RKO (cell line): ENCODE measurements around the gene RABL6.
"Not testable (repeated sequence)": the region's sequence is repeated elsewhere in the genome, so short reads cannot be mapped to it uniquely, and the experiment has no call there.

Experiments
- DNase-seq: peaks from one replicate; pipeline ENCODE4 v3.0.0-alpha.2; 2016; ENCODE audit warnings: low spot score

RABL6 gene

GRCh38 chr9:136835162-136835931 is 27.6 kb downstream of the RABL6 start:
- DNase-seq, result no peak

- DNase-seq, result no peak
Measured at GRCh38 chr9:136835932-136836904, 28.5 kb downstream of the RABL6 start.

DNA sequence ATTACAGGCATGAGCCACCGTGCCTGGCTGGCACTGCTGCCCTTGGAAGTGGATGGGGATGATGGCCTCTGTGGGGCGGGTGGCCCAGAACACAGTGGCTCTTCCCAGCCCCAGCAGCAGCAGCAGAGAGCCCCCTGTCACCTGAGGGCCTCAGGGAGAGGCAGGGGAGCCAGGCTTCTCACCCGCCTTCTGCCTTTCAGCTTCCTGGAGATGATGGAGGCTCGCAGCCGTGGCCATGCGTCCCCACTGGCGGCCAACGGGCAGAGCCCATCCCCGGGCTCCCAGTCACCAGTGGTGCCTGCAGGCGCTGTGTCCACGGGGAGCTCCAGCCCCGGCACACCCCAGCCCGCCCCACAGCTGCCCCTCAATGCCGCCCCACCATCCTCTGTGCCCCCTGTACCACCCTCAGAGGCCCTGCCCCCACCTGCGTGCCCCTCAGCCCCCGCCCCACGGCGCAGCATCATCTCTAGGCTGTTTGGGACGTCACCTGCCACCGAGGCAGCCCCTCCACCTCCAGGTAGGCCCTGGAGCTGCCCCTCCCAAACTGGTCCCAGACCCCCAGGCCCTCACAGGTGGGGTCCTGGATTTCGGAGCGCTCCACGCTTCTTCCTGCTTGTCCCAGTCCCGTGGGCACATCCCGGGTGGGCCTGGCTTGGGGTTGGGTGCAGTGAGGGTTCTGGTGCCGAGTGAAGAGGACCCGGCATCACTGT is 29.6 kb downstream of the RABL6 start:
- no peak for DNase-seq

- not testable (repeated sequence) for DNase-seq
Measured at GRCh38 chr9:136837856-136838277, 30.1 kb downstream of the RABL6 start.

GRCh38 chr9:136838314-136839228 is 30.8 kb downstream of the RABL6 start:
- DNase-seq, result no peak

DNA sequence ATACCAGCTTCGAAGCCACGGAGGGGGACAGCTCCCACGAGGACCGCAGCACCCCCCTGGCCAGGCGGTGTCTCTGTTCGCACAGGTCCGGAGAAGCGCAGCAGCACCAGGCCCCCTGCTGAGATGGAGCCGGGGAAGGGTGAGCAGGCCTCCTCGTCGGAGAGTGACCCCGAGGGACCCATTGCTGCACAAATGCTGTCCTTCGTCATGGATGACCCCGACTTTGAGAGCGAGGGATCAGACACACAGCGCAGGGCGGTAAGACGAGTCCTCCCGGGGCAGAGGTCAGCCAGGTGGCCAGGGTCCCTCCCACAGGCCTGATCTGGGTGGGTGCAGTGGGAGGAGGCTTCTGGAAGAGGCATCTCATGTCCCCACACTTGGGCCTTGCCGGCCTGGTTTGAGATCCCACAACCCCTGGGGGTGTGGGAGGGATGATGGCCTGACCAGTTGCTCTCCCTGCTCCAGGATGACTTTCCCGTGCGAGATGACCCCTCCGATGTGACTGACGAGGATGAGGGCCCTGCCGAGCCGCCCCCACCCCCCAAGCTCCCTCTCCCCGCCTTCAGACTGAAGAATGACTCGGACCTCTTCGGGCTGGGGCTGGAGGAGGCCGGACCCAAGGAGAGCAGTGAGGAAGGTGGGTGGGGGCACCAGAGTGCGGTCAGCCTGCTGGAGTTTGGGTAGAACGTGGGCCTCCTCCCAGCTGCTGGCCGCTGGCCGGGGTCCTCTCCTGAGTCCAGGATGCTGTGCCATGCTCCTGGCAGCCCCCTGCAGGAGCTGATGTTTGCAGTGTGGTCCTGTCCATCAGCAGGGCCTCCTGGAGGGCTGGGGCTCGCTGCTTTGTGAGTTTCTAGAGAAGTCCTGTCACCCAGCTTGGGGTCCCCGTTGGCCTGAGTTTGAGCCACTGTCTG is 31.7 kb downstream of the RABL6 start:
- DNase-seq, result no peak

GRCh38 chr9:136840140-136840876 is 32.6 kb downstream of the RABL6 start:
- no peak for DNase-seq

DNA sequence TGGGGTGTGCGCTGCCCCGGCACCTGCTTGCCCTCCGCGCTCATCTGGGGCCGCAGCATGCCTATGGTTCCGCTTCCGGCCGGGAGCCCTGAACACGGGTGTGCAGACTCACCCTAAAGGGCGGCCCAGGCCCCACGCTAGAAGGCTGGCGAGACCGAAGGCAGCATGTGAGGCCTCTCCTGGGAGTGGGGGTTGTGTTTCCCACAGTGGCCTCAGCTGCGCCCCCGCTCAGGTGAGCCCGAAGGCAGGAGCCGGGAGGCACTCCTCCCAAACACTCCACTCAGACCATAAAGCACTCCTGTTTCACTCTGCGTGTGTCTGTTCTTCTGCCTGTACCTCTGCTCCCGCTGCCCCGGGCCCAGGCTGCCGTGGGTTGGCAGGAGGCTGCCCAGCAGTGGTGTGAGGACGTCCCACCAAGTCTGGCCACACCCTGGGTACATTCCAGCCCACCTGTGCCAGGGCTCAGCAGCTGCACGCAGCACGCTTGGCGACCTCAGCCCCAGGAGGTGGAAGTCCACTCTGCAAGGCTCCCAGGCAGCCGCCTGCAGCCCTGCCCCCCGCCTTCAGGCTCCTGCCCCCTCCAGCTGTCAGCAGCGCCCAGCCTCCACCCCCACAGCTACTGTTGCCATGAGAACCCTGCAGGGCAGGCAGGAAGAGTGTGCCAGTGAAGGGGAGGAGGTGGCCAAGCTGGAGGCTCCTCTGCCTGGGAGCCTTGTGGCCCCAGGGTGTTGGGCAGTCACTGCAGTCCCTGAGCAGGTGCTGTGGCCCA is 33.3 kb downstream of the RABL6 start:
- no peak for DNase-seq

- DNase-seq, result not testable (repeated sequence)
Measured at GRCh38 chr9:136841646-136842379, 34.1 kb downstream of the RABL6 start.

GRCh38 chr9:136842380-136842948 is 34.7 kb downstream of the RABL6 start, which contains the start of gene AJM1:
TSS of gene AJM1 (plus strand) at chr9:136842478. CDS start at chr9:136844415, 1,937 bp downstream.
- peak; percentile 91 for DNase-seq

GRCh38 chr9:136843159-136843800 is 35.5 kb downstream of the RABL6 start:
- DNase-seq, result not testable (repeated sequence)

- DNase-seq, result not testable (repeated sequence)
Measured at GRCh38 chr9:136843801-136844740, 36.3 kb downstream of the RABL6 start.

GRCh38 chr9:136844761-136845464 is 37.2 kb downstream of the RABL6 start:
- DNase-seq, result no peak

DNA sequence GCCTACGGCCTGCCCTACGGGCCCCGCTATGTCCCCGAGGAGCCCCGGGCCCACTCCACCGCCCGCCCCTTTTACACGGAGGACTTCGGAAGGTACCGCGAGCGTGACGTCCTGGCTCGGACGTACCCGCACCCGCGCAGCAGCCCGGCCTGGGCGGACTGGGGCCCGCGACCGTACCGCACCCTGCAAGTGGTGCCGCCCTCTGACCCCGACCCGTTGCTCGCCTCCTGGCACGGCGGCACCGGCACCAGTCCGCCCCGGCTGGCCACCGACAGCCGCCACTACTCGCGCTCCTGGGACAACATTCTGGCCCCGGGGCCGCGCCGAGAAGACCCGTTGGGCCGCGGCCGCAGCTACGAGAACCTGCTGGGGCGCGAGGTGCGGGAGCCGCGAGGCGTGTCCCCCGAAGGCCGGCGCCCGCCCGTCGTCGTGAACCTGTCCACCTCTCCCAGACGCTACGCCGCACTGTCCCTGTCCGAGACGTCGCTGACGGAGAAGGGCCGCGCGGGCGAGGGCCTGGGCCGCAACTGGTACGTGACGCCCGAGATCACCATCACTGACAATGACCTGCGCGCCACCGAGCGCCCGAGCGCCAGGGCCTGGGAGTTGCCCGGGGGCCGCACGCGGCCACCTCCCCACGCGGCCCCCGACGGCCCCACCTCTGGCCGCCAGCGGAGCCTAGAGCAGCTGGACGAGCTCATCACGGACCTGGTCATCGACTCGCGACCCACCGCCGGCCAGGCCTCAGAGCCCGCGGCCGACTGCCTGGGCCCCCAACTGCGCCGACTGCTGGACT is 37.9 kb downstream of the RABL6 start:
- DNase-seq, result no peak
